BE2C (cell line): Measurements from ENCODE around the gene ESAM. TPM values are rescaled to one million over a fixed set of nuclear protein-coding genes. Genes with fewer than 3 reads are reported as not detected.

Experiments used
- DNase-seq: peaks from one replicate; pipeline ENCODE4 v3.0.0-alpha.2; 2020
- H3K27me3 ChIP-seq: fragments of 250-450 bp; sonication (Bioruptor Pico); 2 replicates; pipeline ENCODE4 v1.5.1; 2020; ENCODE audit warnings: mild to moderate bottlenecking
- H3K36me3 ChIP-seq: fragments of 250-450 bp; sonication (Bioruptor Pico); 2 replicates; pipeline ENCODE4 v1.5.1; 2020; ENCODE audit warnings: mild to moderate bottlenecking
- H3K4me1 ChIP-seq: fragments of 250-450 bp; sonication (Bioruptor Pico); 2 replicates; pipeline ENCODE4 v1.5.1; 2020
- H3K4me3 ChIP-seq: 2 replicates; pipeline ENCODE4 v1.5.1; 2011; ENCODE audit warnings: low read depth, low read length
- H3K9me3 ChIP-seq: fragments of 250-450 bp; sonication (Bioruptor Pico); 2 replicates; pipeline ENCODE4 v1.5.1; 2020
- polyA plus RNA-seq: library from polyadenylated mRNA; unstranded; fragments of >200 nt; gene quantifications from one replicate; pipeline ENCODE4 v1.2.1, GENCODE V29; 2012; ENCODE audit warnings: low read depth, missing spikeins; ENCODE audit not compliant: insufficient read length, insufficient read depth
- TF ChIP-seq, protein P1 (sequence below): IDR thresholded peaks from 2 replicates; pipeline ENCODE4 v1.5.1; 2012; ENCODE audit warnings: mild to moderate bottlenecking, low read depth, low read length

The ESAM gene, protein sequence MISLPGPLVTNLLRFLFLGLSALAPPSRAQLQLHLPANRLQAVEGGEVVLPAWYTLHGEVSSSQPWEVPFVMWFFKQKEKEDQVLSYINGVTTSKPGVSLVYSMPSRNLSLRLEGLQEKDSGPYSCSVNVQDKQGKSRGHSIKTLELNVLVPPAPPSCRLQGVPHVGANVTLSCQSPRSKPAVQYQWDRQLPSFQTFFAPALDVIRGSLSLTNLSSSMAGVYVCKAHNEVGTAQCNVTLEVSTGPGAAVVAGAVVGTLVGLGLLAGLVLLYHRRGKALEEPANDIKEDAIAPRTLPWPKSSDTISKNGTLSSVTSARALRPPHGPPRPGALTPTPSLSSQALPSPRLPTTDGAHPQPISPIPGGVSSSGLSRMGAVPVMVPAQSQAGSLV
- polyA plus RNA-seq = 6.5 TPM

DNA sequence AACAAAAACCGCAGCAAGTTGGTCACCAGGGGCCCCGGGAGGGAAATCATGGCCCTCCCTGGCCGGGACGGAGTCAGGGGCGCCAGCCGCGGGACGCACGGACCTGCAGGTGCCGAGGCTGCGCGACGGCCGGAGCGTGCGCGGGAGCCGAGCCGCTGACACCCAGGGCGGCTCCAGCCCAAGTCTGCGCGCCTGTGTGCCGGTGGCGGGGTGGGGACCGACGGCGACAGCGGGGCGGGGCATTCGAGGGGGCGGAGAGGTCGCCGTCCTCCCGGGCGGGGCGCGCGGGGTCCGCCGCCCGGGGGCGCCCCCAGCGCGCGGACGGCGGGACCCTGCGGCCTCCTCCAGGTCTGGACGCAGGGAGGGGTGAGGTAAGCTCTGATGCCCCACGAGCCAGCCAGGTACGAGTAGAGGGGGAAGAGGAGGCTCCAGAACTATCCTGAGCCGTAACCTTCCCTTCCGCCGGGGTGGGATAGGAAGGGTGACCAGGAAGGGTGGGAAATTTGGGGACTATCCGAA, at the start of gene ESAM:
ESAM (minus strand) TSS at position 186 of the 519 bp plus-strand sequence; CDS start at position 50, 136 bp downstream.
- no peak for DNase-seq
- Histone ChIP-seq H3K36me3 (no peaks in the 10 kb centered on the region), H3K4me3 (peak within 1 kb of the TSS; percentile 51), H3K27me3 (peaks cover 56% of the 10 kb centered on the region), H3K4me1 (no peaks in the 10 kb centered on the region), H3K9me3 (no peaks in the 10 kb centered on the region)
- TF ChIP-seq, protein P1, sequence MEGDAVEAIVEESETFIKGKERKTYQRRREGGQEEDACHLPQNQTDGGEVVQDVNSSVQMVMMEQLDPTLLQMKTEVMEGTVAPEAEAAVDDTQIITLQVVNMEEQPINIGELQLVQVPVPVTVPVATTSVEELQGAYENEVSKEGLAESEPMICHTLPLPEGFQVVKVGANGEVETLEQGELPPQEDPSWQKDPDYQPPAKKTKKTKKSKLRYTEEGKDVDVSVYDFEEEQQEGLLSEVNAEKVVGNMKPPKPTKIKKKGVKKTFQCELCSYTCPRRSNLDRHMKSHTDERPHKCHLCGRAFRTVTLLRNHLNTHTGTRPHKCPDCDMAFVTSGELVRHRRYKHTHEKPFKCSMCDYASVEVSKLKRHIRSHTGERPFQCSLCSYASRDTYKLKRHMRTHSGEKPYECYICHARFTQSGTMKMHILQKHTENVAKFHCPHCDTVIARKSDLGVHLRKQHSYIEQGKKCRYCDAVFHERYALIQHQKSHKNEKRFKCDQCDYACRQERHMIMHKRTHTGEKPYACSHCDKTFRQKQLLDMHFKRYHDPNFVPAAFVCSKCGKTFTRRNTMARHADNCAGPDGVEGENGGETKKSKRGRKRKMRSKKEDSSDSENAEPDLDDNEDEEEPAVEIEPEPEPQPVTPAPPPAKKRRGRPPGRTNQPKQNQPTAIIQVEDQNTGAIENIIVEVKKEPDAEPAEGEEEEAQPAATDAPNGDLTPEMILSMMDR = no peak

DNA sequence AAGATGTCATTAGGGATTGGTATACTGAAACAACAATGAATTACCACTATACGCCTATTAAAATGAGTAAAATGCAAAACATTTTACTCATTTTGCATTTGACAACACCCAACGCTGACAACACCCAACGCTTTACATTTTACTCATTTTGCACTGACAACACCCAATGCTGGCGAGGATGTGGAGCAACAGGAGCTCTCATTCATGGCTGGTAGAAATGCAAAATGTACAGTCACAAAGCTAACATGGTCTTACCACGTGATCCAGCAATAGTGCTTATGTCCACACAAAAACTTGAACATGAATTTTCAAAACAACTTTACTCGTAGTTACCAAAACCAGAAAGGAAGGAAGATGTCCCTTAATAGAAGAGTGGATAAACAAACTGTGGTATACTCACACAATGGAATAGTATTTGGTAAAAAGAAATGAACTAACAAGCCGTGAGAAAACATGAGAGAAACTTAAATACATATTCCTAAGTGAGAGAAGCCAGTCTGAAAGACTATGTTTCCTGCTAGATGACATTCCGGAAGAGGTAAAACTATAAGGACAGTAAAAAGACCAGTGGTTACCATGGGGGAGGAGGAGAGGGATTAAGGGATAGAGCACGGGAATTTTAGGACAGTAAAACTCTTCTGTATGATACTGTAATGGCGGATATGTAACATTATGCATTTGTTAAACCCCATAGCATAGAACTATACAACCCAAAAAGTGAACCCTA, 49.5 kb upstream of the ESAM start:
- H3K4me1 ChIP-seq = no peaks in the 10 kb centered on the region
- peaks cover 23% of the 10 kb centered on the region for H3K27me3 ChIP-seq
- TF ChIP-seq, protein P1 = no peak
- no peaks in the 10 kb centered on the region for H3K36me3 ChIP-seq
- no peak for DNase-seq
- no peak overlapping the region for H3K4me3 ChIP-seq
- no peaks in the 10 kb centered on the region for H3K9me3 ChIP-seq

DNA sequence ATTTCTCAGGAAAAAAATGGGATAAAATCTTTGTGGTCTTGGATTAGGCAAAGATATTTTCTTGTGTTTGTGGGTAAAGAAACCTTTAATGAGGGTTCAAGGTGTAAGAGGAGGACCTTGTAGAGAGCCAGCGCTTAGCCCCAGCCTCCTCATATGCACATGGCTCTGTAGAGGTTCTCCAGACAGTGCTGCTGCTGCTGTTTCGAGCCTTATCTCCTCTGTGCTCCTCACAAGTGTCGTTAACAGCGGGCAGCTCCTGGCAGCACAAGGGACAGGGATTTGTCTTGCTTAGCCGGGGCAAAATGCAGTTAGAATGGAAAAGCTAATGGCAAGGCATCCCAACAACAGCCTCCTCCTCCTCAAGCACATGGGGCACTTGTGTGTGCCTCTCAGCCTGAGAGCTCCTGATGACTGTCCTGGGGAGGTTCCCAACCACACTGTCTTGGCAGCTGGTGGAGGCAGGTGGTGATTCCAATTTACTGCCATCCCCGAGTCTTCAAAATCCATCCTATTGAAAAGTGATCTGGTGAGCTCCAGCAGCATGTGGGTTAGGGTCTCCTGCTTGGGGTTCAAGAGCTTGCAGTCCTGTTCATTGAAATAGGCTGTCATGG, 45.7 kb upstream of the ESAM start:
- Histone ChIP-seq H3K4me1 (no peaks in the 10 kb centered on the region), H3K4me3 (no peak overlapping the region), H3K27me3 (peaks cover 22% of the 10 kb centered on the region), H3K36me3 (no peaks in the 10 kb centered on the region), H3K9me3 (no peaks in the 10 kb centered on the region)
- DNase-seq = no peak
- TF ChIP-seq, protein P1 = no peak

DNA sequence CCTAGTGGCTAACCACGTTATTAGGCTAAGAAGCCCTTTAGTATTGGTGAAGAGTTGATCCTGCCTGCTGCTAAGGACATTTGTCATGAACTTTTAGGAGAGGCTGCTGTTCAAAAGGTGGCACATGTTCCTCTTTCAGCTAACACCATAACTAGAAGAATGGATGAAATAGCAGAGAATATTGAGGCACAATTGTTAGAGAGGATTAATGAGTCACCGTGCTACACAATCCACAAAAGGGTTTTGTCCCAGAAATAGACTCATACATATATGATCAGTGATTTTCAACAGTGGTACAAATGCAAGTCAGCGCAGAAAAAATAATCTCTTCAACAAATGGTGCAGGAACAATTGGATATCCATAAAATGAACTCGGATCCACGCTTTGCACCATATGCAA, 45.1 kb upstream of the ESAM start:
- Histone ChIP-seq H3K4me1 (no peaks in the 10 kb centered on the region), H3K27me3 (peaks cover 25% of the 10 kb centered on the region), H3K36me3 (no peaks in the 10 kb centered on the region), H3K4me3 (no peak overlapping the region), H3K9me3 (no peaks in the 10 kb centered on the region)
- DNase-seq = no peak
- TF ChIP-seq, protein P1 = no peak

DNA sequence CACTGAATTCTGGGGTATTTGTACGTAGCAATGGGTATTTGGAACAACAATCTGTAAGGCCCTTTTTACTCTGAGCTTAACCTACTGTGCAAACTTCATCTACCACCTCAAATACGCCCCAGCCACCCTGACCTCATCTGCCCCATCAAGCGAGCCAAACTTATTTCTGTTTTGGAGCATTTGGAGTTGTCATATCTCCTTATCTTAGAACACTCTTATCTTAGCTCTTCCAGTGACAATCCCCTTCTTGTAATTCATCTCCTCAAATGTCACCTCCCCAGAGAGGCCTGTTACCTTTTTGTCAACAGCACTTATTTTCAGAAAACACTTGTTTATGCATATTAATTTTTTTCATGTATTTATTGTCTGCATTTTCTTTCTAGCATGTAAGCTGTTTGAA, 42.8 kb upstream of the ESAM start:
- Histone ChIP-seq H3K4me3 (no peak overlapping the region), H3K9me3 (no peaks in the 10 kb centered on the region), H3K4me1 (no peaks in the 10 kb centered on the region), H3K36me3 (no peaks in the 10 kb centered on the region), H3K27me3 (peaks cover 16% of the 10 kb centered on the region)
- DNase-seq = no peak
- TF ChIP-seq, protein P1 = no peak
